ENCODE measurements around the gene PIM1. TPM values are rescaled to one million over a fixed set of nuclear protein-coding genes. Genes with fewer than 3 reads are reported as not detected.

The PIM1 gene
- total and polyA plus RNA-seq, 9 of the 15 experiments (the other 6 are each of a cell fraction or from before 2014, with no cell fraction given) = 19.0 to 789 (median 212) TPM

- TF ChIP-seq CTCFL (IDR thresholded peaks at IDR 0.05; ENCODE audit: borderline replicate concordance, insufficient read depth, low read depth, low read length, poor library complexity, severe bottlenecking) = no peak
- TF ChIP-seq TSHZ1 (CRISPR knock-in tag; IDR thresholded peaks at IDR 0.05) = peak; percentile 79
- no peak for TF ChIP-seq CCAR2 (IDR thresholded peaks at IDR 0.05; ENCODE audit: low read depth, low read length)
- TF ChIP-seq POLR2A (conservative IDR thresholded peaks at IDR 0.05) = peak; percentile 60
- no peak for TF ChIP-seq ZNF512 (tag; IDR thresholded peaks at IDR 0.05)
- TF ChIP-seq ARID2 (IDR thresholded peaks at IDR 0.05) = no peak
- peak; percentile 59; the same call in 1 of the 2 replicates for TF ChIP-seq BCOR (IDR thresholded peaks at IDR 0.05)
- TF ChIP-seq SLC30A9 (CRISPR knock-in tag; IDR thresholded peaks at IDR 0.05) = peak; percentile 82; the same call in 1 of the 2 replicates
- no peak for TF ChIP-seq XRCC3 (IDR thresholded peaks at IDR 0.05)
- no peak for TF ChIP-seq THAP12 (CRISPR knock-in tag; IDR thresholded peaks at IDR 0.05)
- TF ChIP-seq ARID3A (IDR thresholded peaks at IDR 0.05; ENCODE audit: borderline replicate concordance, low read depth, low read length) = peak; percentile 96
- TF ChIP-seq E4F1 (CRISPR knock-in tag; IDR thresholded peaks at IDR 0.05; ENCODE audit: borderline replicate concordance) = peak; percentile 45; the same call in 1 of the 2 replicates
Observed at GRCh38 chr6:37182736-37183590, 13.0 kb downstream of the PIM1 start (continued).
